GOT3 (cell line): ENCODE results near the gene ZBTB20.

ENCODE experiments used
- DNase-seq: peaks from one replicate; lab custom pipeline; 2025; ENCODE audit warnings: mixed read lengths; lab: John Stamatoyannopoulos, UW

Gene ZBTB20

DNA sequence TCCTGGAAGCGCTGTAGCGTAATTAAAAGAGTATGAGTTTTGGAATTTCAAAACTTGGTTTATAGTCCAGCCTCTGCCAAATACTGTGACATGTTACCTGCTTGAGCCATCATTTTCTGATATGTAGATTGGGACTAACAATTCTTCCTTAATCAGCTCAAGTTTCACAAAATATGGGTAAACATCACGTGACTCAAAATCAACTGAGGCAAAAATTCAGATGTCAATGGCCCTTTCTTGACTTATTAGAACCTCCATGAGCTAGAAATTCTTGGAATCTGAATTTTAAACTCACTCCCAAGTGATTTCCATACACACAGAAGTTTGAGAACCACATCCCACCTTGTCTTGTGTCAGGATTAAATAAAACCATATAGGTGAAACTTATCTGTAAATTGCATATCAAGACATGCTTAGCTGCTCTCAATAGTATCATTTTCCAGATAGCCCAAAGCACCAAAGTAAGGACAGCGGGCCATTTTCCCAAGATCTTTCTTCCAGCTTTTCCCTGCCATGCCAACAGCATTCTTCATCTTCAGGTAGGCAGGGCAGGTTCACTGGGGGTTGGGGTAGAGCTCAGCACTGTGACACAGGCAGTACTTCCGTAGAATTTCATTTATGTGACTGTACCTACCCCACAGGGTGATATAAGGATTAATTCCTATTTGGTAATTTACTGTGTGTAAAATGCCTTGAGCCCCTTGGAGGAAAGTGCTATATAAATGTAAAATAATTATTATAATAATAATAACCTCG is 474.2 kb downstream of the ZBTB20 start:
- DNase-seq, result no peak

- DNase-seq, result no peak
Observed at GRCh38 chr3:114671741-114672510, 475.2 kb downstream of the ZBTB20 start.

DNA sequence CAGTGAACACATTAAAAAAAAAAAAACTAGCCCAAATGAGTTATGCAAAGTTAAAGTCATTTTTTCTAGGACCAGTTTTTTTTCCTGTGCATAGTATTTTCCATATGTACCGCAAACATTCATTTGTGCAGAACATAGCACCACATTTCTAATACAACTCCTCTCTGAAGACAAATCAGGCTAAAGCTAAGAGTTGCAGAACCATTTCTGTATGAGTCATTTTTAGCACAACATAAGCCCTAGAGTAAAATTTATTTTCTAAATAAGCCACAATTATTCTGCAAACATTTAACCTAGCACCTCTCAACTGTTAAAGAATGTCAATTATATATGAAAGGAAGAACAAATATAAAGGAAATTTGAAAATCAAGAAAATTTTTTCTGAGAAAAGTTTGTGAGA is 477.5 kb downstream of the ZBTB20 start:
- no peak for DNase-seq

GRCh38 chr3:114668099-114668498 is 479.0 kb downstream of the ZBTB20 start:
- DNase-seq, result no peak

DNA sequence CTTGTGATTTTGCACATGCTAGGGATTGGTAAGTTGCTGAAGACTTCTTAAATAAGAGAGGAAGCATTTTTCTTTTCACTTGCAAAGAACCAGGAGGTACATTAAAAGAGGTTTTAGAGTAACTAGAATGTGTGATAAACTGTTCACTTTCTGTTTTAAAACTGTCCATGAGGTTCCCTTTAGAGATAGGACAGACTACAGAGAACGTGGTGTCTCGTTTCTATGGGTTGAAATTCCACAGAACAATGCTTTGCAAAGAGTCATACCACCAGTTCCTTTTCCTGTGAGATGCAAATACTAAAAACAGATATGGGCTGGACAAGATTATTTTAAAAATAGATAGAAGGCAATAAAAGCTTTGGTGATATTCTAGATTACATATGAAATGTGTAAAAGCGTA is 480.5 kb downstream of the ZBTB20 start:
- DNase-seq, result no peak

DNA sequence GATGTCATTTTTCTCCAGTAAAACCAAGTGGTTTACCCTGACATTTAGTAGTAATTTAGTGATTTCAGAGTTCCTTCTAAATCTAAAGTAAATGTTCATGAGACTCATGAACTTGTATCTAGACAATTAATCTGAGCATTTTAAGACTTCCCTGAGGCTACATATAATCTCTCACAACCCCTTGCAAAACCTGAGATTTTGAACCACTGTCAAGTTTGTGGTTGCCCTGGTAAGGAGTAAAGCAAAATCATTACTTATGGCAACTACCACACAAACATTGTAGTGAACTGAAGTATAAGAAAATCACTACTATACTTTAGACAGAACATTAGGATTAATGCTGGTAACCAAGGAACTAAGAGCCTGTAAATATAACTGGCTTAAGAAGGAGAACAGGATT is 483.1 kb downstream of the ZBTB20 start:
- DNase-seq, result no peak

DNA sequence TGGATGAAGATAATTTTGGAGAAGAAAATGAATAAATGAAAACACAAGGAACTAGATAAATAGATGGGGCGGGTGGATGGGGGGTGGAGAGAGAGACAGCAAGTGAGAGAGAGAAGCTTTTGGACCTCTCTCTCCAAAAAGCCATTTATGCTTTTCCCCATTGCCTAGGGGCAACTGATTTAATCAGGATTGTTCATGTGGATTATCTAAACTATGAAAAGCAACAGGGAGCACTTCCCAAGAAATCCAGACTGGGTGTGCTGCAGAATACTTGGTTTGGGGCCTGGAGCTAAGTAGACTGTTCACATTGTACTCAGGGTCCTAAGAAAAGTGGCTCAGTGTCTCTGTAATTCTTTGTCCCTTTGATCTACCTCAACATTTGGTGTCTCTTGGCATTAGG is 486.3 kb downstream of the ZBTB20 start:
- DNase-seq, result no peak

- DNase-seq, result no peak
Observed at GRCh38 chr3:114660124-114660523, 487.0 kb downstream of the ZBTB20 start.

- DNase-seq, result no peak
Observed at GRCh38 chr3:114659109-114660061, 487.7 kb downstream of the ZBTB20 start.

GRCh38 chr3:114651555-114651954 is 495.5 kb downstream of the ZBTB20 start:
- no peak for DNase-seq

GRCh38 chr3:114650808-114651207 is 496.3 kb downstream of the ZBTB20 start:
- no peak for DNase-seq

DNA sequence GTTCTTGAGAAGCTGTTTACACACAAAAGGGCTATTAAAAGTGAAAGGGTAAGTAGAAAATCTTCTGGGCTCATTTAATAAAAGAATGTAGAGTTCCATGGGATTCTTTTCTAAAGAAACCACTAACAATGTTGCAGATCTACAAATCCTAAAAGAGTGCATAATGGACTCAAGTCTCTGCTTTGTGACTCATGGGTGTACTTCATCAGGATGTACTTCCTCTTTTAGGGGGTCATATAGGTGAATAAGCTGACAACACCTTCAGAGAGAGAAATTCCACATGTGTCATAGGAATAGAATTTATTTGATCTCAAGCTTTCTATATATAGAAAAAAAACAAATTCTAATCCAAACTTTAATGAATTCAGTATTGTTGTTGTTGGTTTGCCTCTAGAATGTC is 497.8 kb downstream of the ZBTB20 start:
- no peak for DNase-seq

GRCh38 chr3:114646526-114646925 is 500.6 kb downstream of the ZBTB20 start:
- DNase-seq, result no peak

GRCh38 chr3:114645392-114645791 is 501.7 kb downstream of the ZBTB20 start:
- no peak for DNase-seq

- DNase-seq, result no peak
Observed at GRCh38 chr3:114644367-114644766, 502.7 kb downstream of the ZBTB20 start.

DNA sequence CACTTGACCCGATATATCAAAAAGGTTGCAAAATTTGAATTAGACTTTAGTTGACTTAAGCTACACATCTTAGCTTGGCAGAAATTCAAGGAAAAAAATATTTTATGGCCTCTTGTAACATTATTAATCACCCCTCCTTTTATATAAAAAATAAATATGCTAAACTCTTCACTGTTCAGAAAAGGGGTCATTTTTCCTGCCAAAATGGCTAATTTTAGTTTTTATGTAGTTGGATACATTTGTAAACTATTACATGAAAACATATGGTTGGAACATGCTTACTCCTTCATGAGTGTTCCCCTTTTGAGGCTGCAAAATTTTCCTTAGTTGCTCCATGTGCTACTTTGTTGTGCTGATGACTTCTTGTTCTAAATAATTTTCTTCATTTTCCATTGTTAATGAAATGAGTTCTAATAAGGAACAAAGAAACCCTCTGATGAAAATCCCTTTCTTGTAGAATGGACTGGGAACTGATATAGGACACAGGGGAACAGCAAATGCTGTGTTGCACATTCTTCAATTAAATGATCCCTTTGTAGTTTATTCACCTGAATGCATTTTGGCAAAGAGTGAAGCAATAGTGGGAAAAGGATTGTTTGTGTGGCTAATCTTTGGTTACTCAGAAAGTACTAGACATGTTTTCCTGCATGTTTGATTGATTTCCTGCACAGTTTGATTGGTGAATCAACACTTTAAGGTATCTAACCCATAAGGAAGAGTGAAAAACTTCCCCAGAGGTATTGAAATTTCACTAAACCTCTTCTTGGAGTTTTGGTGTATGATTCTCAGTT is 503.9 kb downstream of the ZBTB20 start:
- DNase-seq, result no peak

- DNase-seq, result no peak
Observed at GRCh38 chr3:114640126-114640525, 507.0 kb downstream of the ZBTB20 start.

DNA sequence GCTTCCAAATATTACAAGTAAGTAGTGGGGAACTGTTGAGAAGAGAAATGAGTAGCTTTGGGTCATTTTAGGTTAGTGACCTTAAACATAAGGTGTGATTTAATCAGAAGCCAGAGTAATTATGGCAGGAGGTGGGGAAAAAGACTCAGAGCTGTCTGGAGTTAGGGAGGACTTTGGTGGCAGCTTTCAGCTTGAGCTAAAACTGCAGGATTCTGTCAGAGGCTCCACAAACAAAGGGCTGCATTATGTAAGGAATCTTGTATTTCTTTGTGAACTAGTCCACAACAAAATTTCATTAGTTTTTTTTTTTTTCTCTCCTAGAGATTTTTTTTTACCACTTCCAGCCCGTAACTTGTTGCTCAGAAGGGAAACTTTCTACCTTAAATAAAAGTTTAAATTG is 507.9 kb downstream of the ZBTB20 start:
- DNase-seq, result no peak

DNA sequence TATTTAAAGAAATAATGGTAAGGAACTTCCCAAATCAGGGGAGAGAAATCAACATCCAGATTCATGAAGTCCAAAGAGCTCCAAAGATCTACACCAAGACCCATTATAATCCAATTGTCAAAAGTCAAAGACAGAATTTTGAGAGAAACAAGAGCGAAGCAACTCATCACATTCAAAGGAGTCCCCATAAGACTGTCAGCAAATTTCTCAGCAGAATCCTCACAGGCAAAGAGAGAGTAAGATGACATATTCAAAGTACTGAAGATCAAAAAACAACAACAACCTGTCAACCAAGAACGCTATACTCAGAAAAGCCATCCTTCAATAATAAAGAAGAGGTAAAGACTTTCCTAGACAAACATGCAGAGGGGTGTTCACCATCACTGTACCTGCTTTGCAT is 511.2 kb downstream of the ZBTB20 start:
- no peak for DNase-seq

DNA sequence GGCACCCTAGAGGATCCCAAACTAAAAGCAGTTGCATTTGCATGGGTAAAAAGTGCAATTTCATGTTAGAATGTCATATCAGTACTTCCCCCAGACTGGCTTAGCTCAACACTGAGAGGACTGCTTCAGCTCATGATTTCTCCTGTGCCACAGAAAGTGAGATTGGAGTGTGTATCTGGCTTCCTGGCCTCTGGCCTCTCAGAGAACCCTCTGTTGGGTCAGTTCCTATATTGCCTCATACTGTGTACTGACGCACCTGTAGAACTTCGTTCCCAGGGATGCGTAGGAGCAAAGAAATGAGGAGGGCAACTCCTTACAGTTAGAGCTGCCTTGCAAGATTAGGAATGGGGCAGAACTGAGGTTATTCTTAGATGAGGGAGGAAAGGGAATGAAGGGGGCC is 512.5 kb downstream of the ZBTB20 start:
- no peak for DNase-seq

- DNase-seq, result no peak
Observed at GRCh38 chr3:114632757-114633424, 514.2 kb downstream of the ZBTB20 start.
